NCI-H1694 (cell line): ENCODE measurements around the gene IGIP.

Experiments
- DNase-seq: peaks from one replicate; lab custom pipeline; 2025; lab: John Stamatoyannopoulos, UW

Gene IGIP

GRCh38 chr5:140111011-140111858 is 14.5 kb upstream of the IGIP start:
- DNase-seq: no peak

GRCh38 chr5:140111859-140112551 is 13.7 kb upstream of the IGIP start:
- DNase-seq: no peak

GRCh38 chr5:140112685-140113179 is 13.0 kb upstream of the IGIP start:
- DNase-seq: no peak

GRCh38 chr5:140113180-140113698 is 12.5 kb upstream of the IGIP start:
- no peak for DNase-seq

GRCh38 chr5:140113699-140114263 is 12.0 kb upstream of the IGIP start, which contains the start of gene PURA:
Gene PURA, plus strand, starts transcription at chr5:140114109. Its CDS starts 73 bp downstream, at chr5:140114182.
- DNase-seq: peak; percentile 78

- DNase-seq: no peak
These were observed 11.2 kb upstream of the IGIP start for GRCh38 chr5:140114341-140115185.

GRCh38 chr5:140115186-140115500 is 10.6 kb upstream of the IGIP start:
- no peak for DNase-seq

GRCh38 chr5:140116716-140117115 is 9.0 kb upstream of the IGIP start:
- DNase-seq: no peak

GRCh38 chr5:140117523-140117922 is 8.2 kb upstream of the IGIP start:
- DNase-seq: no peak

- no peak for DNase-seq
These were observed 7.3 kb upstream of the IGIP start for GRCh38 chr5:140118302-140118936.

GRCh38 chr5:140126315-140127012 is 727 bp downstream of the IGIP start:
- DNase-seq: no peak

- DNase-seq: no peak
These were observed 2.6 kb downstream of the IGIP start for GRCh38 chr5:140128376-140128775.

- no peak for DNase-seq
These were observed 5.4 kb downstream of the IGIP start for GRCh38 chr5:140130949-140131733.

- no peak for DNase-seq
These were observed 6.3 kb downstream of the IGIP start for GRCh38 chr5:140131967-140132409.

GRCh38 chr5:140133514-140134167 is 7.9 kb downstream of the IGIP start:
- no peak for DNase-seq

- no peak for DNase-seq
These were observed 8.7 kb downstream of the IGIP start for GRCh38 chr5:140134277-140134935.

GRCh38 chr5:140135127-140135526 is 9.4 kb downstream of the IGIP start:
- no peak for DNase-seq

GRCh38 chr5:140136624-140137023 is 10.9 kb downstream of the IGIP start:
- no peak for DNase-seq

- DNase-seq: no peak
These were observed 14.7 kb downstream of the IGIP start for GRCh38 chr5:140140435-140140834.
